Kasumi-1 (cell line): ENCODE measurements around the gene YTHDF1.

Source experiments
- DNase-seq, 2 experiments: peaks; one replicate each; lab custom pipeline; 2025; lab: John Stamatoyannopoulos, UW

Gene YTHDF1

DNA sequence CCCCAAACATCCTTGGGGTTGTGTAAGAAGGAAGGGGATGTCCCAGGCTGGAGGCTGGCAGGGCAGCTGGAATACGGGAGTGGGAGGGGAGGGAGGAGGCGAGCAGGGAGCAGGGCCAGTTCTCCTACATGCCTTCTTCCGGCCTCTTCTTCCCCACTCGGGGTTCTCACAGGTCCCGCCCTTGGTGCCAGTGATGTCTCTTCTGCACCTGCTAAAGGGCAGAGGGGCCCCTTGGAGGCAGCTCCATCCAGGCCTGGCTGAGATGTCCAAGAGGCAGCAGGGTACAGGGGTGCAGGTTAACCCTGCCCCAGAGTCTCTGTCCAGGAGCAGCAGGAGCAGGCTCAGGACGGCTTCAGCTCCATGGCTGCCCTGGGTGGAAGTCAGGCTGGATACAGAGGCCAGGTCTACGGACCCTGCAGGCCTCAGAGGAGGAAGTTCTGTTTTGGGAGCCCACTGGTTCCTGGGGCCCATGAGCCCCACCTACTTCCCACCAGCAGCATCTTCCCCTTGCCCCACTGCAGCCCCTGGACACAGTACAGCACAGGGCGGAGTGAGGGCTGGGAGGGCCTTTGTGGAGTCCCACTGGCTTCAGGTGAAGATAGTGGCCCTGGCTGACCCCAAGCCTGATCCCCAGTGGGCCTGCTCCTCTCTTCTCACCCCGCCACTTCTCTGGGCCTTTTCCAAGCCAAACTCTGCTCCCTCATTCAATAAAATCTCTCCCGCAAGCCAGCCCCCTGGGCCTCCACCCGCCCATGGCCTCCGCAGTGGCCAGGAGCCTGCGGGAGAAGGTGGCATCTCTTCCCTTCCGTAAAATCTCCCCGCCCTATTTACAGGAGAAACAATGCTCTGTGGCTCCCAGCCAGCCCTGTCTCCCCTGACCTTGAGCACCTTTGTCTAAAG, 60.4 kb downstream of the YTHDF1 start:
- DNase-seq, result no peak

DNA sequence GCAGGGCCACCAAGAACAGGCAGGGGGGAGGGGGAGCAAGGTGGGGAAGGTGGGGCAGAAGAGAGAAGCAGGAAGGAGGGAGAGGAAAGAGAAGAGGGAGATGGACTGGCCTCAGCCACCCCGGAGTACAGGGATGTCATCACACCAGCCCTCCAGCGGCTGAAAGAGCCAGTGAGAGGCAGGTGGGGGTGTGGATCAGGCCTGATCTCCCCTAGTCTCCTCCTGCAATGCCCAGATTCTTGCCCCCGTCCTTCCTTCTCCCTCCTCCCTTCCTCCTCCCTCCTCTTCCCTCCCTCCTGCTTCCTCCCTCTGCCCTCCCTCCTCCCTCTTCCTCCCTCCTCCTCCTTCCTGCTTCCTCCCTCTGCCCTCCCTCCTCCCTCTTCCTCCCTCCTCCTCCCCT, 61.5 kb downstream of the YTHDF1 start:
- no peak for DNase-seq

DNA sequence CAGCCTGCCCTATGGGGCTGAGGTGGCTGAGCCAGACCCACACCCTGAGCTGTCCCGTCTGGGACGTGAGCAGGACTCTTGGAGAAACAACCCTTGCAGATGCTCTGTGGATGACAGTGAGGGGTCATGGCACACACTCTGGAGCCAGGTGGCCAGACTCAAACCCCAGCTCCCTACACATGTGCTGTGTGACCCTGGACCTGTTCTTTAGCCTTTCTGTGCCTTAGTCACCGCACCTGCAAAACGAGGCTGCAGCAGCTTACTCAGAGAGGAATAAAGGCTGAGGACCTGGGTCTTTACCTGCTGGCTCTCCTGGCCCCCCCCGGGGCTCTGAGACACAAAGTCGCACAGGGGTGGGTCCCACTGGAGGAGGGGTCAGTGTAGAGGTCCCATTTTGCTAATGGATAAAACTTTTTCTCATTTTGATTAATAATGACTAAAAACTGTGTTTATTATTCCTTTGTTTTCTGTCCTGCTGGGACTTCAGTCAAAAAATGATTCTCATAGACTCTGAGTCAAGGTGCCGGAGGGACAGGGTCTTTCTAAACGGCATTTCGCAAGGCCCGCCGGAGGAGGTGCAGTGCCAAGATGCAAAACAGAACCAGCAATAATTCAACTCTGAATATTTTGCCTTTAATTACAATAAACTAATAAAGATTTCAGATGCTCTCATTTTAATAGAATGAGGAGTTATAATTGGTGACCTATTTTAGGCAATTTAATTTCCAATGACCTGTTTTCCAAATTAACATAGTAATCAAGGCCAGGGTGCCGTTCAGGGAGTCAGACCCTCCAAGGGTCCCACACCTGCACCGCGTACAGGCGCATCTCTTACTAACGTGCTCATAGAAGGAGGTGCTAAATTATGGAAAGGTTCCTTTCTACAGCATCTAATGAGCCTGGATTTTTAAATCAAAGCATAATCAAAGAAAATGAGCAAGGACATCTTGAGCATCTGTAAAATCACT, 62.4 kb downstream of the YTHDF1 start:
- no peak for DNase-seq

DNA sequence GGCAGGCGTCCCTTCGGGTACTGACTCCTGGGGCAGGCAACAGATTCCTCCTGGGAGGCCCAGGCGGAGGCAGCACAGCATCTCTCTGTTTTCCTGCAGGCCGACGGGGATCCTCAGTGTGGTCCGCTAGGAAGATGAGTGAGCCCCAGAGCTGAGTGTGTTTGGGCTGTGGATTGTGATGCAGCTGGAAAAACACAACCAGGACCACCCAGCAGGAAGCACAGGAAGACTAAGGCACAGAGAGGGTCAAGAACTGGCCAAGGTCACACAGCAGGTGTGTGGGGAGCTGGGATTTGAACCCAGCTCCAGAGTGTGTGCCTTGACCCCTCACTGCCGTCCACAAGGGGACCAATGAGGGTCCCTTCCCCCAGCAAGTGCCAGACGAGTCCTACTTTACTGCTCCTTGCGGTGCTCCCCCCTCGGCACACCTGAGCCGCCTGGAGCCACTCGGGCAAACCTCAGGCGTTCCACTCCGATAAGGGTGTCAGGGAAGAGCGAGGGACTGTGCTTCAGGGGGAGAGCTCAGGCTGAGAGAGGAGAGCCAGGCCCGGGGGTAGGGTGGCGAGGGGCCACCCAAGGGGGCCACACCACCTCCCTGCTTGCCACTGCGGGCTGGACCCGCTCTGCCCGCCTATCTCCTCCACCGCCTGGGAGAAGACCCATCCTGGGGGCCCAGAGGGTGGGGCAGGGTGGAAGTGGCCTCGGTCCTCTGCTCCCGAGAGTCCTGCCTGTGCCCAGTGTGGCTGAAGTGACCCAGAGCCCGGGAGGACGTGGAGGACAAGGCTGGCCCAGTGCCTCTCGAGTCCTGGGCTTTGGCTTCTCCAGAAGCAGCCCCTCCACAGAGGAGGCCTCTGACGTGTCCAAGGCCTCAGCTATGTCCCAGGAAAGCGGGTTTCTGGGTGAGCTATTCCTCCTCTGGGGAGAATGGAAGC, 63.3 kb downstream of the YTHDF1 start:
- DNase-seq, result no peak

DNA sequence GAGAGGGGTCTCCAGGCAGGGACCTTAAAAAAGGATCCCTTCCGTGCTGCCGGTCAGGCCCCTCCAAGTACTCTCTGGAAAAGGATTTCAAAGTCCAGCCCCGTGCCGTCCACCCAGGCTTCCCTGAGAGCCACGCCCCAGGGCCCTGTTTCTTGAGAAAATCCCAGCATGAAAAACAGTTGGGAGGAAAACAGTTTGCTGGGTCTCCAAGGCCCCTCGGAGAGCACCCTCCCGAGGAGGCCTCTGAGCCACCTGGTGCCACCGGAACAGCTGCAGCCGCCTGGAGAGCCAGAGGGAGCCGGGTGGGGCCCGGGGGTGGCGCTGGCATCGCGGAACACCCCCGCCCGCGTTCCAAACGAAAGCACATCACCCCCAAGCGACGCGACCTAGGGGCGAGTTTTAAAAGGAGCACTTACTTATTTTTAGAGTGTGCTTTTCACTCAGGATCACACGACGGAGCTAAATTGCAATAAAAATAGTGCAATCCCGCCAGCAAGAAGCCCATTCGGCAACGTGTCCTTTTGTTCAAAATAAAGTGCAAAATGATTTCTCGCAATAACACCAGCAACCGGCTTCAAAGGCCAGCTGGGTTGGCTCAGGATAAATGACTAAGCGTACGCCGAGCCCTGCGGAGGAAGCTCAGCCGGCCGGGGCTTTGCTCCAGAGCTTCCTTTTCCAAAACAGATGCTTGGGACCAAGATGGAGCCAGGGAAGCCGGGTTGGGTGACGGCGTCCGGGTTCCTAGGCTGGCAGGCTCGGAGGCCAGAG, 64.2 kb downstream of the YTHDF1 start:
- DNase-seq, result no peak

DNA sequence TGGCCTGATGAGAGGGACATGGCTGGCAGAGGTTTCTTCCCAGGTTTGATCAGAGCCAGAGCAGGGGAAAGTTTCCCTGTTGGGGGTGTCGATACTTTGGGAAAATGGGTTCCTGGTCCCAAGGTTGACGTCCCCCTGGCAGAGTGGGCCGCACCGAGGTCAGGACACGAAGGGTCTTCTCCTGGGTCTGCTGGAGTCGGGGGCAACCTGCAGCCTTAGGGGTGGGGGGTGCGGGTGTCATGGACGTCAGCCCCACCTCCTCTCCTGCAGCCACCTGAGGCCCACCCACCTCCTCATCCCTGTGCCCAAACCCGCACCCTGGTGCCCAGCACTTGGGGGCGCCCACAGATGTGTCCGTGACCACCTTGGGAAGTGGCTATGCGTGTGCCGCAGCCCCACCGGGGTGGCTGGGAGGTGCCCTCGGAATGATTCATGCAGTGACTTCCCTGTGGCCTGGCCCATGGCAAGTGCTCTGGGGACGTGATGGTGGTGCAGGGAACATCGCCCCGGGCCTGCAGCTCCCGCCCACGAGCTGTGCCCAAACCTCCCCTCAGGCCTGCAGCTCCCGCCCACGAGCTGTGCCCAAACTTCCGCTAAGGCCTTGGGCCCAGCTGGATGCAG, 64.9 kb downstream of the YTHDF1 start:
- DNase-seq, result no peak

DNA sequence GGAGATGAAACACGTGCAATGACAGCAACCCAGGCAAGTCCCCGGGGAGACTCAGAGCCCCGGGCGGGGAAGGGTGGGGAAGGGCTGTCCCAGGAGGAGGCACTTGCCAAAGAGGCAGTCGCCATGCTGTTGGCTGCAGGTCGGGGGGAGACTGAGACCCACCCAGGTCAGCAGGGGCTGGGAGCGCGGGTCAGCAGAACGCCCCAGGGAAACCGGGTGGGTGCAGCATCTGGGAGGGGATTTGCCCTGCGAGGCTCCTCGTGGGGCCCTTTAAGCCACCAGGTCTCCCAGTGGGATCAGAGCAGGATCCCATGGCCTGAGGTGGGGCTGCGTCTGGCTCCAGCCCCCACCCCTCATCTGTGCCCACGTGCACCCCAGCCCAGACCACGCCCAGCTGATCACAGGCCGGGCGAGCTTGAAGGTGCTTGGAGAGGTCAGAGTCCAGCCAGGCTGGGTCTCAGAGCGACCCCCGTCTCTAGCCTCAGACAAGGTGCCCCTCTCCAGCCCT, 65.5 kb downstream of the YTHDF1 start:
- no peak for DNase-seq

DNA sequence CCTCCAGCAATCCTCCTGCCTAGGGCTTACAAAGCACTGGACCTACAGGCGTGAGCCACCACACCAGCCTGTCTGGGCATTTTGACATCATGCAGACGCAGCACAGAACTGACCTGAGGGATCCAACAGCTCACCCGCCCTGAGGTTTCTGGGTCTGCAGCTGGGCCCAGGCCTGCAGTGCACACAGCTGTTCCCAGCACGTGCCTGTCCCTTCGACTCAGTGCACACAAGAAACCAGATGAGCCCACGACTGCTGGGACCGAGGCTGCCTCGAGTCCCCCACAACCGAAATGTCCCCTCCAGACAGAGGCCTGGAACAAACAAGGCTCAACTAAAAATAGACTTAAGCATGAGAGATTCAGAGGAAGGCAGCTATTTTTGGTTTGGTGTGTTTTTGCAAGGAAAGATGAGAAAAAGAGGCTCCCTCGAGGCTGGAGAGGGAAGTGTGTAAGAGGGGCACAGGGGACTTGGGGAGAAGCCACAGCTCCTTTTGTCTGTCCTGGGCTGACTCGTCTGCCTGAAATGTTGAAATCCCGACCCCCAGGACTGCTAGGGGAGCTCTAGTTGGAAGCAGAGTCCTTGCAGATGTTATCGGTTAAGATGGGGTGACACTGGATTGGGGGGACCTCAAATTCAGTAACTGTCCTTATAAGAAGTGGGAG, 66.3 kb downstream of the YTHDF1 start:
- no peak for DNase-seq

DNA sequence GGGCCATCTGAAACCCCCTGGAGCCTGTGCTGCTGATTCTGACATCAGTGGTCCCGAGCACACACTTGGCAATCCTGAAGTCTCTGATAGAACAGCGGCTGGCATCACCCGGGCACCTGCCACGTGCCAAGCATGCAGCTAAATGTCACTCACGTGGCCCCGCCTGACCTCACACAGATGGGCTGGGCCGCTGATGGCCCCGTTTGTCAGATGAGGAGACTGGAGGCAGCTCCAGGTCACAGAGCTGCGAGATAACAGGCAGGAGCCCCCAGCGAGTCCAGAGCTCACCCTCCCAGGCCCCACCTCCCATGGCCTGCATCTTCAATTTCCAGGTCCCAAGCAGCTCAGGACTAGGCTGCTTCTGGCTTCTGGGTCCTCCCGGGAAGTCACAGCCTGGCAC, 67.2 kb downstream of the YTHDF1 start:
- DNase-seq, result no peak

DNA sequence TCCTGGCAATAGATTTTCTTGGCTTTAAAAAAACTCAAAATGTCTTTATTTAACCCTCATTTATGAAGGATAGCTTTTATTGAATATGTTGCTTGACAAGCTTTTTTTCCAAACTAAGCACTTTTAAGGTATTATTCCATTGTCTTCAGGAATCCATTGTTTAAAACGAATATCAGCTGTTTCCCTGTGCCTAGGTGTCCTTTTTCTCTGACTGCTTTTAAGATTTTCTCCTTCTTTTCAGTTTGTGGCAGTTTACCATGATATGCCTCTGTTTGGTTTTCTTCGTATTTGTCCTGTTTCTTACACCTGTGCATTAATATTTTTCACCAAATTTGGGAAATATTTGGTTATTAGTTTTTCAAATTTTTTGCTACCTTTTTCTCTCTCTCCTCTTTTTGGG, 68.4 kb downstream of the YTHDF1 start:
- DNase-seq, result no peak
